Measurements from ENCODE around the gene SREBF1. TPM values are rescaled to one million over a fixed set of nuclear protein-coding genes. Genes with fewer than 3 reads are reported as not detected.

SREBF1 gene
- total RNA-seq, 1 experiment from 2014 or later = 298 TPM

- TF ChIP-seq, protein P1, sequence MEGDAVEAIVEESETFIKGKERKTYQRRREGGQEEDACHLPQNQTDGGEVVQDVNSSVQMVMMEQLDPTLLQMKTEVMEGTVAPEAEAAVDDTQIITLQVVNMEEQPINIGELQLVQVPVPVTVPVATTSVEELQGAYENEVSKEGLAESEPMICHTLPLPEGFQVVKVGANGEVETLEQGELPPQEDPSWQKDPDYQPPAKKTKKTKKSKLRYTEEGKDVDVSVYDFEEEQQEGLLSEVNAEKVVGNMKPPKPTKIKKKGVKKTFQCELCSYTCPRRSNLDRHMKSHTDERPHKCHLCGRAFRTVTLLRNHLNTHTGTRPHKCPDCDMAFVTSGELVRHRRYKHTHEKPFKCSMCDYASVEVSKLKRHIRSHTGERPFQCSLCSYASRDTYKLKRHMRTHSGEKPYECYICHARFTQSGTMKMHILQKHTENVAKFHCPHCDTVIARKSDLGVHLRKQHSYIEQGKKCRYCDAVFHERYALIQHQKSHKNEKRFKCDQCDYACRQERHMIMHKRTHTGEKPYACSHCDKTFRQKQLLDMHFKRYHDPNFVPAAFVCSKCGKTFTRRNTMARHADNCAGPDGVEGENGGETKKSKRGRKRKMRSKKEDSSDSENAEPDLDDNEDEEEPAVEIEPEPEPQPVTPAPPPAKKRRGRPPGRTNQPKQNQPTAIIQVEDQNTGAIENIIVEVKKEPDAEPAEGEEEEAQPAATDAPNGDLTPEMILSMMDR (IDR thresholded peaks at IDR 0.05 in 2 of 3, conservative IDR thresholded peaks at IDR 0.05 in 1 of 3; ENCODE audit: borderline replicate concordance in 1 of 3, insufficient read depth in 1 of 3, low read depth in 2 of 3, low read length in 2 of 3) = no peak
- no peak for TF ChIP-seq ZNF274 (IDR thresholded peaks at IDR 0.05; ENCODE audit: low read depth, low read length)
- TF ChIP-seq POLR2A (IDR thresholded peaks at IDR 0.05; ENCODE audit: borderline replicate concordance, extremely low read depth, insufficient read depth, insufficient read length) = no peak
- TF ChIP-seq ELF1 (IDR thresholded peaks at IDR 0.05; ENCODE audit: borderline replicate concordance, low read depth) = no peak
- no peak for TF ChIP-seq CEBPB (IDR thresholded peaks at IDR 0.05; ENCODE audit: low read depth)
- no peak for TF ChIP-seq FOSL1 (IDR thresholded peaks at IDR 0.05; ENCODE audit: low read depth)
- TF ChIP-seq JUND (IDR thresholded peaks at IDR 0.05) = no peak
- no peak for TF ChIP-seq SRF (IDR thresholded peaks at IDR 0.05; ENCODE audit: low read depth)
- no peak for TF ChIP-seq CBX3 (IDR thresholded peaks at IDR 0.05; ENCODE audit: low read depth)
- no peak for TF ChIP-seq SIN3A (IDR thresholded peaks at IDR 0.05; ENCODE audit: low read depth)
- no peak for TF ChIP-seq RAD21 (IDR thresholded peaks at IDR 0.05; ENCODE audit: low read depth)
- no peak for TF ChIP-seq YY1 (IDR thresholded peaks at IDR 0.05; ENCODE audit: extremely low read depth, insufficient replicate concordance, low read depth, low read length)
Measured at GRCh38 chr17:17844079-17844478, 7.3 kb upstream of the SREBF1 start (continued).

- no peaks in the 10 kb centered on the region for H3K9me3 ChIP-seq (ENCODE audit: control insufficient read depth in 1 of 2, insufficient read depth in 1 of 2, low read depth in 1 of 2, low read length in 2 of 2)
- RAD21 ChIA-PET (ENCODE audit: low non-redundant PET in 1 of 2, low total read pairs in 2 of 2, uncharacterized antibody in 2 of 2, unreplicated experiment in 2 of 2) = no interaction called here
- no peak overlapping the region for H3K4me3 ChIP-seq (replicated peaks in 1 of 2; ENCODE audit: low read depth in 1 of 2, low read length in 2 of 2)
- no peaks in the 10 kb centered on the region for H3K79me2 ChIP-seq (ENCODE audit: insufficient read depth, low read length)
- no peak overlapping the region for H3K9ac ChIP-seq (ENCODE audit: low read length)
- intact Hi-C loops (cut with micrococcal nuclease) = no loop called here
- H2AFZ ChIP-seq (ENCODE audit: low read depth, low read length, poor library complexity, severe bottlenecking) = no peak overlapping the region
- no peak overlapping the region for H3K27ac ChIP-seq (ENCODE audit: low read depth, low read length)
- H3K9me2 ChIP-seq (ENCODE audit: insufficient read depth) = no peaks in the 10 kb centered on the region
- no TSS peak for BruUV-seq (replicated peaks)
- CTCF ChIA-PET = no interaction called here
- no peak overlapping the region for H3K4me2 ChIP-seq (ENCODE audit: low read length)
- H4K20me1 ChIP-seq (ENCODE audit: insufficient read depth) = no peaks in the 10 kb centered on the region
- ATAC-seq = no peak
- POLR2A ChIA-PET = no interaction called here
- H3K36me3 ChIP-seq (ENCODE audit: control insufficient read depth in 1 of 2, insufficient read depth in 2 of 2, low read length in 2 of 2) = no peaks in the 10 kb centered on the region
- DNase-seq (ENCODE audit: low read depth, low spot score) = no peak
- H3K4me1 ChIP-seq (ENCODE audit: control insufficient read depth in 1 of 2, insufficient read depth in 2 of 2, low read length in 2 of 2) = peaks cover 45 to 50% of the 10 kb centered on the region in 2 experiments
- no peaks in the 10 kb centered on the region for H3K27me3 ChIP-seq (ENCODE audit: insufficient read depth, low read length)
- TF ChIP-seq CEBPB (IDR thresholded peaks at IDR 0.05; ENCODE audit: low read depth) (no peak), CBX3 (IDR thresholded peaks at IDR 0.05; ENCODE audit: low read depth) (no peak), POLR2AphosphoS5 (IDR thresholded peaks at IDR 0.05; ENCODE audit: low read depth, low read length) (no peak), RAD21 (IDR thresholded peaks at IDR 0.05; ENCODE audit: low read depth) (no peak), SRF (IDR thresholded peaks at IDR 0.05; ENCODE audit: low read depth) (no peak), TCF7L2 (IDR thresholded peaks at IDR 0.05; ENCODE audit: borderline replicate concordance, extremely low read depth, insufficient read depth, insufficient read length) (no peak), SIN3A (IDR thresholded peaks at IDR 0.05; ENCODE audit: low read depth) (no peak), ZBTB33 (IDR thresholded peaks at IDR 0.05; ENCODE audit: extremely low read depth, insufficient replicate concordance, low read length) (no peak), YY1 (IDR thresholded peaks at IDR 0.05; ENCODE audit: extremely low read depth, insufficient replicate concordance, low read depth, low read length) (no peak)
- TF ChIP-seq, protein P1 (IDR thresholded peaks at IDR 0.05 in 2 of 3, conservative IDR thresholded peaks at IDR 0.05 in 1 of 3; ENCODE audit: borderline replicate concordance in 1 of 3, insufficient read depth in 1 of 3, low read depth in 2 of 3, low read length in 2 of 3) = no peak
Measured at GRCh38 chr17:17843096-17843495, 6.3 kb upstream of the SREBF1 start.

Measured in HCT116 (cell line).